GM12878 (cell line): Measurements from ENCODE around the gene SMIM13. TPM values are rescaled to one million over a fixed set of nuclear protein-coding genes. Genes with fewer than 3 reads are reported as not detected.

ENCODE experiments used
- ATAC-seq: fragments of 200-7000 bp; cut with Tn5 transposase; 3 replicates; pipeline ENCODE4 v1.9.1; 2020; ENCODE audit warnings: mild to moderate bottlenecking, moderate library complexity
- BruUV-seq: library from RNA; stranded (reverse); fragments of 400-500 nt; replicated peaks from 2 replicates; lab custom pipeline; 2021; lab: Mats Ljungman, UMichigan
- CTCF ChIA-PET: fragments of 300-600 bp; sonication (Branson Sonifier 250); formaldehyde crosslinking; extraction: SDS; loops from one replicate; lab custom pipeline; 2021; ENCODE audit warnings: inconsistent platforms; lab: Yijun Ruan, JAX
- POLR2A ChIA-PET: fragments of 350-600 bp; formaldehyde crosslinking; extraction: SDS; loops from one replicate; lab custom pipeline; 2021; ENCODE audit warnings: inconsistent platforms; lab: Charles Lee
- RAD21 ChIA-PET: fragments of 300-600 bp; sonication (Branson Sonifier 250); formaldehyde crosslinking; loops from one replicate; lab custom pipeline; 2023; ENCODE audit warnings: antibody characterized with exemption; ENCODE audit not compliant: unreplicated experiment; lab: Charles Lee
- SMC1A ChIA-PET: fragments of 300-600 bp; sonication (Branson Sonifier 250); formaldehyde crosslinking; loops from one replicate; lab custom pipeline; 2023; ENCODE audit not compliant: unreplicated experiment, uncharacterized antibody; lab: Charles Lee
- DNase-seq: peaks from one replicate; pipeline ENCODE4 v3.0.0-alpha.2; 2011; ENCODE audit warnings: low read depth, low spot score
- FAIRE-seq: peaks from 3 replicates; lab custom pipeline; 2011; peaks lifted over from hg19 to GRCh38; lab: Jason Lieb, UNC
- H2AFZ ChIP-seq: 2 replicates; pipeline ENCODE4 v1.6.0; 2011; ENCODE audit warnings: low read depth, low read length, control low read depth; ENCODE audit not compliant: control insufficient read depth
- H3K27ac ChIP-seq: 2 replicates; pipeline ENCODE4 v1.5.1; 2011; ENCODE audit warnings: control low read depth; ENCODE audit not compliant: control insufficient read depth, insufficient read depth
- H3K27me3 ChIP-seq, 2 experiments: replicated peaks in 1 of 2; 2 replicates each; pipeline versions ENCODE4 v1.6.0 to v1.6.1; 2011; ENCODE audit warnings: low read length in 1 of 2; ENCODE audit not compliant: control insufficient read depth in 2 of 2, insufficient read depth in 2 of 2
- H3K36me3 ChIP-seq, 2 experiments: 2 replicates each; pipeline ENCODE4 v1.5.1; 2011; ENCODE audit warnings: low read length in 1 of 2; ENCODE audit not compliant: control insufficient read depth in 2 of 2, insufficient read depth in 2 of 2
- H3K4me1 ChIP-seq: 2 replicates; pipeline ENCODE4 v1.6.1; 2011; ENCODE audit warnings: mild to moderate bottlenecking, low read length, moderate library complexity, mixed read lengths; ENCODE audit not compliant: control insufficient read depth, insufficient read depth
- H3K4me2 ChIP-seq: 2 replicates; pipeline ENCODE4 v1.6.0; 2011; ENCODE audit warnings: control low read depth; ENCODE audit not compliant: control insufficient read depth, insufficient read depth
- H3K4me3 ChIP-seq: fragments of 200-600 bp; sonication (generic); 2 replicates; pipeline ENCODE4 v1.5.1; 2016
- H3K79me2 ChIP-seq: 2 replicates; pipeline ENCODE4 v1.6.0; 2011; ENCODE audit warnings: low read length; ENCODE audit not compliant: control insufficient read depth, insufficient read depth
- H3K9ac ChIP-seq: 2 replicates; pipeline ENCODE4 v1.8.0; 2011; ENCODE audit warnings: low read length, control low read depth, mixed read lengths; ENCODE audit not compliant: control insufficient read depth, insufficient read depth
- H3K9me3 ChIP-seq: replicated peaks from 3 replicates; pipeline ENCODE4 v1.5.1; 2011; ENCODE audit warnings: mild to moderate bottlenecking, low read length; ENCODE audit not compliant: control insufficient read depth, insufficient read depth
- H4K20me1 ChIP-seq: 2 replicates; pipeline ENCODE4 v1.6.0; 2011; ENCODE audit not compliant: control insufficient read depth, insufficient read depth
- ASH2L ChIP-seq: fragments of 300-600, 200-600 bp; sonication (generic); IDR thresholded peaks from 2 replicates; pipeline ENCODE4 v1.6.1; 2017; ENCODE audit warnings: low read depth, mild to moderate bottlenecking, borderline replicate concordance
- EED ChIP-seq: sonication (generic); IDR thresholded peaks from 2 replicates; pipeline ENCODE4 v1.6.1; 2016; ENCODE audit warnings: antibody characterized with exemption, low read depth
- MYC ChIP-seq: IDR thresholded peaks from 2 replicates; pipeline ENCODE4 v1.6.1; 2011; ENCODE audit warnings: mild to moderate bottlenecking, low read length, moderate library complexity, inconsistent platforms; ENCODE audit not compliant: insufficient read depth, insufficient replicate concordance, insufficient read length, severe bottlenecking
- NBN ChIP-seq: fragments of 450-650 bp; IDR thresholded peaks from 2 replicates; pipeline ENCODE4 v1.6.1; 2016
- NR2F1 ChIP-seq: fragments of 450-650 bp; conservative IDR thresholded peaks from 2 replicates; pipeline ENCODE4 v1.6.1; 2017; ENCODE audit warnings: mild to moderate bottlenecking
- PBX3 ChIP-seq: IDR thresholded peaks from 2 replicates; pipeline ENCODE4 v1.6.1; 2011; ENCODE audit warnings: mild to moderate bottlenecking, low read depth, low read length, moderate library complexity; ENCODE audit not compliant: insufficient replicate concordance
- PKNOX1 ChIP-seq: fragments of 450-650 bp; IDR thresholded peaks from 2 replicates; pipeline ENCODE4 v1.6.1; 2016; ENCODE audit warnings: mild to moderate bottlenecking
- RUNX3 ChIP-seq: IDR thresholded peaks from 2 replicates; pipeline ENCODE4 v1.6.1; 2012; ENCODE audit warnings: low read length, inconsistent platforms
- SIN3A ChIP-seq: IDR thresholded peaks from 2 replicates; pipeline ENCODE4 v1.6.1; 2012; ENCODE audit warnings: low read depth, low read length, improper control_type of control experiment
- SREBF1 ChIP-seq: IDR thresholded peaks from 2 replicates; pipeline ENCODE4 v1.6.1; 2012; ENCODE audit warnings: mild to moderate bottlenecking, low read length
- SUZ12 ChIP-seq: fragments of 200-600 bp; sonication (generic); IDR thresholded peaks from one replicate; pipeline ENCODE4 v1.6.1; 2018; ENCODE audit warnings: antibody characterized with exemption, mild to moderate bottlenecking; ENCODE audit not compliant: unreplicated experiment
- TAF1 ChIP-seq: IDR thresholded peaks from 2 replicates; pipeline ENCODE4 v1.6.1; 2011; ENCODE audit warnings: mild to moderate bottlenecking, low read depth, low read length, borderline replicate concordance
- YY1 ChIP-seq: IDR thresholded peaks from 2 replicates; pipeline ENCODE4 v1.6.1; 2011; ENCODE audit warnings: low read depth, mild to moderate bottlenecking, low read length
- ZBTB40 ChIP-seq: fragments of 450-650 bp; IDR thresholded peaks from 2 replicates; pipeline ENCODE4 v1.6.1; 2016; ENCODE audit warnings: mild to moderate bottlenecking, moderate library complexity, borderline replicate concordance
- WGBS: methylation state at CpG from one replicate; pipeline ENCODE4 v1.1.6; 2016; ENCODE audit warnings: low lambda C conversion rate; ENCODE audit not compliant: insufficient replicate concordance, insufficient coverage; ENCODE audit errors: missing lambda C conversion rate; 5-methylcytosine and 5-hydroxymethylcytosine counted together
- in situ Hi-C: fragments of 300-500 bp; cut with MboI; formaldehyde crosslinking; loops from 9 replicates; pipeline ENCODE4 v1.14.3; 2018; ENCODE audit warnings: mixed read lengths
- intact Hi-C: fragments of 100-400 bp; cut with micrococcal nuclease; formaldehyde crosslinking; loops from one replicate; pipeline ENCODE4 v1.14.2; 2022; ENCODE audit not compliant: unreplicated experiment
- polyA plus RNA-seq, 11 experiments: library from polyadenylated mRNA; depleted of rRNA in 4 of 11; unstranded in 6 of 11; stranded (reverse) in 5 of 11; fragments of >200 nt; fragmentation: Nextera tagmentation in 4 of 11; fragmentation: Illumina TruSeq in 1 of 11; extraction: Ambion mirVana in 4 of 11; extraction: Trizol in 1 of 11; gene quantifications; 1 replicate in 1 of 11; 2 replicates in 10 of 11; pipeline versions ENCODE4 v1.2.1 to v1.2.3, GENCODE V29; 2011 to 2016; ENCODE audit warnings: inconsistent platforms in 2 of 11, missing spikeins in 2 of 11, low read depth in 1 of 11
- total RNA-seq, 4 experiments: library from RNA; depleted of rRNA in 3 of 4; stranded (reverse); fragments of >200 nt in 3 of 4; fragmentation: Illumina TruSeq in 1 of 4; extraction: Trizol in 1 of 4; gene quantifications; 2 replicates each; pipeline versions ENCODE4 v1.2.1 to v1.2.3, GENCODE V29; 2013 to 2021

The SMIM13 gene
- total and polyA plus RNA-seq, 10 of the 15 experiments (the other 5 are each of a cell fraction or from before 2014, with no cell fraction given), result 2.0 to 8.5 (median 4.7) TPM

- TF ChIP-seq EED (peak; percentile 33; the same call in 1 of the 2 replicates), MYC (peak; percentile 20), SREBF1 (no peak), ASH2L (peak; percentile 64; the same call in 1 of the 2 replicates), SIN3A (0 out of 2 replicates have a peak, but pooled peaks have one; percentile 39), SUZ12 (no peak), NBN (peak; percentile 16; the same call in 1 of the 2 replicates), TAF1 (peak; percentile 69; the same call in 1 of the 2 replicates), NR2F1 (peak; percentile 3; the same call in 1 of the 2 replicates), YY1 (peak; percentile 72), PKNOX1 (peak; percentile 76), PBX3 (peak; percentile 36), RUNX3 (peak; percentile 45), ZBTB40 (no peak)
- Histone ChIP-seq H3K27me3 (no peaks in the 10 kb centered on the region), H3K27ac (peak overlapping the region; percentile 96), H3K4me1 (no peaks in the 10 kb centered on the region; the same call in 1 of the 2 replicates), H3K9me3 (no peaks in the 10 kb centered on the region; the same call in 1 of the 3 replicates), H3K79me2 (peaks cover 42% of the 10 kb centered on the region), H2AFZ (peak overlapping the region; percentile 92), H4K20me1 (no peaks in the 10 kb centered on the region), H3K4me3 (peak overlapping the region; percentile 81), H3K4me2 (peak overlapping the region; percentile 79), H3K9ac (peak overlapping the region; percentile 92), H3K36me3 (no peaks in the 10 kb centered on the region; a peak in 1 of 4 replicates)
- ChIA-PET SMC1A (interaction anchor here (0.5 to 3.7 kb wide), 5 partner anchors 12 to 456 kb away, joined by 3 to 20 read pairs (median 9); no protein-coding TSS in a partner anchor), CTCF (interaction anchor here (0.5 to 1.0 kb wide), 2 partner anchors 22 to 484 kb away, joined by 3 read pairs; no protein-coding TSS in a partner anchor), POLR2A (interaction anchor here (1.1 to 2.1 kb wide), 2 partner anchors 35 to 400 kb away, joined by 3 to 11 read pairs; partner anchors contain the start of genes C6orf52 and PAK1IP1), RAD21 (interaction anchor here (2.3 to 3.7 kb wide), 2 partner anchors 13 to 401 kb away, joined by 15 to 16 read pairs; no protein-coding TSS in a partner anchor)
- BruUV-seq, result no TSS peak
- intact Hi-C loops, result loop anchor here (5.0 to 10.0 kb wide), 2 partner anchors 38 to 560 kb away; no protein-coding TSS in a partner anchor
- in situ Hi-C loops, result no loop called here
- DNase-seq, result no peak
- peak; percentile 49 for FAIRE-seq
- peak; percentile 56 for ATAC-seq
- WGBS, result 1% methylated on average over 15 of the region's 15 CpGs
Observed at GRCh38 chr6:11094411-11094851, 797 bp downstream of the SMIM13 start.
